ENCODE data around the gene PEA15.

PEA15 gene

DNA sequence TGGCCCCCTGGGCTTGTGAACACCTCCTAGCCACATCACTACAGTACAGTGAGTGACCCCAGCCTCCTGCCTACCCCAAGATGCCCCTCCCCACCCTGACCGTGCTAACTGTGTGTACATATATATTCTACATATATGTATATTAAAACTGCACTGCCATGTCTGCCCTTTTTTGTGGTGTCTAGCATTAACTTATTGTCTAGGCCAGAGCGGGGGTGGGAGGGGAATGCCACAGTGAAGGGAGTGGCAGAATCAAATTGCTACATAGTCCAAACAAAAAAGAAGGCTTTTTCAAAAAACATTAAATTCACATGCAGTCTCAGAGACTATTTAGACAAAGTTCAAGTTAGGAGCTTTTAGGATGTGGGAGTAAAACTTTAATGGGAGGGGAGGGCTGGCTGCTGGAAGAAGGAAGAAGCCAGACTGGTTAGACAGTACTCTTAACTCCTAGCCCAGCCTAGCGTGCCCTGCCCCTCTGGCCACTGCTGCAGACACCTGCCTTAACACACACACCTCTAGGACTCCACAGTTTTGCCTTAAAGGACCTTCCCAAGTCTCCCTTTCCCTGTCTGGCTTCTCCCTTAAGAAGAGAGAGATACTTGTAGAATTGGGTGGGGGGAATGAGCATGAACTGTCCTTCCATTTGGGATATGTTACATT is 9.4 kb downstream of the PEA15 start:
- TF ChIP-seq POLR2A (IDR thresholded peaks at IDR 0.05; ENCODE audit: low read depth, low read length) (no peak), POLR2AphosphoS5 (IDR thresholded peaks at IDR 0.05; ENCODE audit: low read depth, low read length) (no peak), TAF1 (IDR thresholded peaks at IDR 0.05; ENCODE audit: borderline replicate concordance, low read depth, low read length) (no peak)
- DNase-seq (ENCODE audit: insufficient read length) (no peak), FAIRE-seq (no peak)

DNA sequence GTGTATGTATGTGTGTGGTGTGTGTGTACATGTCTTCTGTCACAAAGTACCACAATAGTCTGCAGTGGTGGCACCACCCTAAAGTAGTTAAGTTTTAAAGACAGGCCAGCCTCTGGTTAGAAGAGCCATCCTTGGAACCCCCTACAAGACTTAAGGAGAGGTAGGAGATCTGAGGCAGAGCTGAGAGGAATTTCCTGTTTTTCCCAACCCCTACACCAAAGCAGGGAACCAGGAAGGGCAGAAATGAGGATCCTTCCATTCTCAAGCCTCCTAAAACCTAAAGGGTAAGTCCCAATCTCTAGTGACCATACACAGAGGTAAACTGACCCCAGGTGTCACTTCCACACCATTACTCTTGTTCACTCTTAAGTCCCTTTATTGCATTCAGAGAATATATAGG is 11.1 kb downstream of the PEA15 start:
- DNase-seq (ENCODE audit: insufficient read length) (no peak), FAIRE-seq (no peak)
- TF ChIP-seq POLR2A (IDR thresholded peaks at IDR 0.05; ENCODE audit: low read depth, low read length) (no peak), POLR2AphosphoS5 (IDR thresholded peaks at IDR 0.05; ENCODE audit: low read depth, low read length) (no peak), TAF1 (IDR thresholded peaks at IDR 0.05; ENCODE audit: borderline replicate concordance, low read depth, low read length) (no peak)

DNA sequence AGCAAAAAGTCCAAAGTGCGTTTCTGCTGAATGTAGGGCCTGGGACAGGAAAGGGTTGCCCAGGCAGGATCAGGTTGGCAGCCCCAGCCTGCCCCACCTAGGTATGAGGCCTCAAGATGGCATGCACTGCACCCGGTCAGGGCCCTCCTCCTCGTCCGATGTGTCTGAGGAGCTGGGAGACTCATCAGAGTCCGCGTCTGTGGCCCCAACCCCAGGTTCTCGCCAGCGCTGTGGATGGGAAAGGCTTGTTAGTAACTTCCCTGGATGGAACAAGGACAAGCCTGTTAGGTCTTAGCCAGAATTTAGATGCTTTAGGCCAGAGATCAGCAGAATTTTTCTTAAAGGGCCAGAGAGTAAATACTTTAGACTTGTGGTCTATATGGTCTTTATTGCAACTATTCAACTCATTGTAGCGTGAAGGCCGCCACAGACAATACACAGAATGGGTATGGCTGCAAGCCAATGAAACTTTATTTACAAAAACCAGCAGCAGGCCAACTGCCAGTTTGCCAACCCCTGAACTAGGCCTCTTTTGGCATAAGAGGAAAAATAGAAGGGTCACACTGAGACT is 12.4 kb downstream of the PEA15 start:
- DNase-seq (ENCODE audit: insufficient read length) (no peak), FAIRE-seq (no peak)
- TF ChIP-seq POLR2AphosphoS5 (IDR thresholded peaks at IDR 0.05; ENCODE audit: low read depth, low read length): no peak
- no peak for TF ChIP-seq POLR2A (IDR thresholded peaks at IDR 0.05; ENCODE audit: low read depth, low read length)
- no peak for TF ChIP-seq TAF1 (IDR thresholded peaks at IDR 0.05; ENCODE audit: borderline replicate concordance, low read depth, low read length)

DNA sequence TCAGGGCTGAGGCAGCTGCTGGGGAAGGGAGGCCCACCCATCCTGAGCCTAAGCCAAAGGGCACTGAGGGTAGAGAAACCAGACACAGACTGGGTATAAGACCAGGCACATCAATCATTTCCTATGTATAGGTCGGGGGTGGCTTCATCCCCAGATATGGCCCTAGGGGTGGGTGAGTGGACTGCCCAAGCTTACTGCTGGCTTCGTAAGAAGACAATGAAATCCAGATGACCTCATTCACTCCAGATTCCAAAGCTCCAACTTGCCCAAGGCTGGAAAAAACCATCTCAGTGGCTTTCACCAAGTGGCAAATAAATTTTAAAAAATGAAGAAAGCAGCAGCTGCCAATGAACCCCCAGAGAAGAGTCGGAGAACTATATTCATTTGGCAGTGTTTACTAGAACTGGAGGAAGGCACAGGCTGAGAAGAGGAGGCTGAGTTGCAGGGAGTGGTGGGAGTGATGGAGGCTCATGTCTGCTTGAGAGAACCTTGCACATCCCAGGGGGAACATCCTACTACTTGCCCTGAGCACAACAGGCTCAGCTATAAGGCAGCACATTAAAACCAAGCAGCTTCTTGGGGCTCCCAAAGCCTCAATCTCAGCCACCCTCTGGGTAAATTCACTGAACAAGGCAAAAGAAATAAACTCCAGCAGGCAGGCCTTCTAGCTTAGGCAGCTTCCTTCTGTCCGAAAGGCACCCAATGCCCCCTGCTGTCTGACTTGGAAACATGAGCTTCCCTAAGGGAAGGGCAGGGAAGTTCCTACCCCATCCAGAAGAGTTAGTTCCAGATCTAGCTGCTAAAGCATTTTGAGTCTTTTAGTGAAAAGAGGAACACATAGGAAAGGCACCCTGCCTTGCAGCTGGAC is 14.1 kb downstream of the PEA15 start:
- DNase-seq (ENCODE audit: insufficient read length) (no peak), FAIRE-seq (no peak)
- TF ChIP-seq POLR2A (IDR thresholded peaks at IDR 0.05; ENCODE audit: low read depth, low read length) (no peak), TAF1 (IDR thresholded peaks at IDR 0.05; ENCODE audit: borderline replicate concordance, low read depth, low read length) (no peak), POLR2AphosphoS5 (IDR thresholded peaks at IDR 0.05; ENCODE audit: low read depth, low read length) (no peak)

DNA sequence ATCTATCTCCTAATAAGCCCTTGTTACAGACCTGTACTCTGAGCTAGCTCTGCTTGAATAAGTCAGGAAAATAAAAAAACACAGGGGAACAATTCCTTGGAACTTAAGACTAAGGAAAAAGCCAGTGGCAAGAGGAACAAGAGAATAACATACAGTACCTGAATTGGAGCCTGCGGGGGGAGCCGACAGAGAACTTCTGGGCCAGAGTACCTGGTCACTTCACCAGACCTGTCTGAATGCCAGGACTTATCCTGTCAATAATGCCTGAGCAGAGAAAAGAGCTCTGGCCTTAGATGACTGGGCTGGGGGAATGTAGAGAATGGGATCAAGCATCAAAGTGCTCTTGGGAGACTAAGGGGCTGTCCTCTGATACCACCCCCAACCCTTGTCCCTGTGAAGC is 15.1 kb downstream of the PEA15 start:
- FAIRE-seq (no peak), DNase-seq (ENCODE audit: insufficient read length) (no peak)
- TF ChIP-seq POLR2A (IDR thresholded peaks at IDR 0.05; ENCODE audit: low read depth, low read length): no peak
- TF ChIP-seq TAF1 (IDR thresholded peaks at IDR 0.05; ENCODE audit: borderline replicate concordance, low read depth, low read length): no peak
- TF ChIP-seq POLR2AphosphoS5 (IDR thresholded peaks at IDR 0.05; ENCODE audit: low read depth, low read length): no peak

- no peak for TF ChIP-seq POLR2A (IDR thresholded peaks at IDR 0.05; ENCODE audit: low read depth, low read length)
- no peak for TF ChIP-seq POLR2AphosphoS5 (IDR thresholded peaks at IDR 0.05; ENCODE audit: low read depth, low read length)
- no peak for TF ChIP-seq TAF1 (IDR thresholded peaks at IDR 0.05; ENCODE audit: borderline replicate concordance, low read depth, low read length)
- DNase-seq (ENCODE audit: insufficient read length) (no peak), FAIRE-seq (no peak)
Observed at GRCh38 chr1:160221089-160221488, 15.9 kb downstream of the PEA15 start.

DNA sequence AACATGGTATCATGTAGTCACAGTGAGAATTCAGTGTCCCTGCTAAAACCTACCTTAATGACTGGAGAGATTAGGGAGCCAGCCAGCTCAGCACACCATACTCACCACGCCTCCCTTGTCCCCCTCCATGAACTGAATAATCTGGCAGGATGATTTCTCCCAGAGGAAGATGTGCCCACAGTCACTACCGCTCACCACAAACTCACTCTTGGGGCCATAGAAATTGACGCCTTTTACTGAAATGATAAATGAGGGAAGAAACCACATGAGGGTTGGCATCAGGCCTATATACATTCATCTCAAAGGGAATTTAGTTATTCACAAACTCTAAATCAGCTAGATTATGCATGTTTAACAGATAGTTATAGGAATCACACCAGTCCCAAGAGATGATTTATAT is 17.4 kb downstream of the PEA15 start:
- DNase-seq (ENCODE audit: insufficient read length) (no peak), FAIRE-seq (no peak)
- TF ChIP-seq TAF1 (IDR thresholded peaks at IDR 0.05; ENCODE audit: borderline replicate concordance, low read depth, low read length): no peak
- TF ChIP-seq POLR2AphosphoS5 (IDR thresholded peaks at IDR 0.05; ENCODE audit: low read depth, low read length): no peak
- TF ChIP-seq POLR2A (IDR thresholded peaks at IDR 0.05; ENCODE audit: low read depth, low read length): no peak

- DNase-seq (ENCODE audit: insufficient read length): no peak
- no peak for TF ChIP-seq POLR2A (IDR thresholded peaks at IDR 0.05; ENCODE audit: low read depth, low read length)
- TF ChIP-seq TAF1 (IDR thresholded peaks at IDR 0.05; ENCODE audit: borderline replicate concordance, low read depth, low read length): no peak
- TF ChIP-seq POLR2AphosphoS5 (IDR thresholded peaks at IDR 0.05; ENCODE audit: low read depth, low read length): no peak
- FAIRE-seq: no peak
Observed at GRCh38 chr1:160224606-160225005, 19.4 kb downstream of the PEA15 start.

- DNase-seq (ENCODE audit: insufficient read length) (no peak), FAIRE-seq (no peak)
- TF ChIP-seq POLR2A (IDR thresholded peaks at IDR 0.05; ENCODE audit: low read depth, low read length): no peak
- no peak for TF ChIP-seq POLR2AphosphoS5 (IDR thresholded peaks at IDR 0.05; ENCODE audit: low read depth, low read length)
- no peak for TF ChIP-seq TAF1 (IDR thresholded peaks at IDR 0.05; ENCODE audit: borderline replicate concordance, low read depth, low read length)
Observed at GRCh38 chr1:160225345-160225744, 20.2 kb downstream of the PEA15 start.

- TF ChIP-seq POLR2AphosphoS5 (IDR thresholded peaks at IDR 0.05; ENCODE audit: low read depth, low read length): no peak
- TF ChIP-seq TAF1 (IDR thresholded peaks at IDR 0.05; ENCODE audit: borderline replicate concordance, low read depth, low read length): no peak
- TF ChIP-seq POLR2A (IDR thresholded peaks at IDR 0.05; ENCODE audit: low read depth, low read length): no peak
- no peak for DNase-seq (ENCODE audit: insufficient read length)
- no peak for FAIRE-seq
Observed at GRCh38 chr1:160226623-160227022, 21.4 kb downstream of the PEA15 start.

GRCh38 chr1:160227034-160227433 is 21.9 kb downstream of the PEA15 start:
- no peak for DNase-seq (ENCODE audit: insufficient read length)
- FAIRE-seq: no peak
- TF ChIP-seq POLR2AphosphoS5 (IDR thresholded peaks at IDR 0.05; ENCODE audit: low read depth, low read length) (no peak), TAF1 (IDR thresholded peaks at IDR 0.05; ENCODE audit: borderline replicate concordance, low read depth, low read length) (no peak), POLR2A (IDR thresholded peaks at IDR 0.05; ENCODE audit: low read depth, low read length) (no peak)

Data from GM12892 (cell line).